Fibroblast of skin of left quadriceps (primary cell): ENCODE results near the gene COL16A1.

Experiments
- DNase-seq, 2 experiments: peaks; one replicate each; pipeline ENCODE4 v3.0.0-alpha.2; 2013; ENCODE audit warnings: low read depth in 2 of 2

COL16A1 gene

GRCh38 chr1:31648641-31649357 is 55.0 kb downstream of the COL16A1 start:
- DNase-seq: no peak

GRCh38 chr1:31648190-31648589 is 55.6 kb downstream of the COL16A1 start:
- no peak for DNase-seq

- DNase-seq: peak; percentile 28 to 35
Observed at GRCh38 chr1:31647106-31647505, 56.7 kb downstream of the COL16A1 start.

GRCh38 chr1:31646259-31646960 is 57.4 kb downstream of the COL16A1 start:
- no peak for DNase-seq

- no peak for DNase-seq
Observed at GRCh38 chr1:31645274-31645568, 58.6 kb downstream of the COL16A1 start.

GRCh38 chr1:31644560-31645273 is 59.1 kb downstream of the COL16A1 start, which contains the start of gene PEF1:
Gene PEF1 (minus strand): TSS chr1:31644876. CDS start chr1:31644864, 12 bp downstream.
- DNase-seq: peak; percentile 95

- no peak for DNase-seq
Observed at GRCh38 chr1:31643976-31644559, 59.7 kb downstream of the COL16A1 start.

GRCh38 chr1:31642897-31643296 is 60.9 kb downstream of the COL16A1 start:
- DNase-seq: no peak

GRCh38 chr1:31642366-31642765 is 61.5 kb downstream of the COL16A1 start:
- no peak for DNase-seq

- no peak for DNase-seq
Observed at GRCh38 chr1:31640964-31641363, 62.9 kb downstream of the COL16A1 start.

GRCh38 chr1:31640179-31640578 is 63.6 kb downstream of the COL16A1 start:
- DNase-seq: no peak

GRCh38 chr1:31639543-31639942 is 64.3 kb downstream of the COL16A1 start:
- DNase-seq: peak in 1 of 2 experiments; percentile 23

- DNase-seq: no peak
Observed at GRCh38 chr1:31637915-31638673, 65.7 kb downstream of the COL16A1 start.

GRCh38 chr1:31633117-31633516 is 70.7 kb downstream of the COL16A1 start:
- no peak for DNase-seq

- no peak for DNase-seq
Observed at GRCh38 chr1:31632649-31633048, 71.2 kb downstream of the COL16A1 start.

- no peak for DNase-seq
Observed at GRCh38 chr1:31628931-31629556, 74.8 kb downstream of the COL16A1 start.

GRCh38 chr1:31627930-31628559 is 75.8 kb downstream of the COL16A1 start:
- DNase-seq: no peak

GRCh38 chr1:31627301-31627929 is 76.4 kb downstream of the COL16A1 start:
- no peak for DNase-seq

GRCh38 chr1:31626223-31627207 is 77.3 kb downstream of the COL16A1 start:
- DNase-seq: no peak
